Mesodermal cell (in vitro differentiated cells): ENCODE results near the gene OR4F15. TPM values are rescaled to one million over a fixed set of nuclear protein-coding genes. Genes with fewer than 3 reads are reported as not detected.
"Not testable (repeated sequence)": the region's sequence is repeated elsewhere in the genome, so short reads cannot be mapped to it uniquely, and the experiment has no call there.

Experiments used
- H3K27ac ChIP-seq: 2 replicates; pipeline ENCODE4 v1.7.0; 2013; ENCODE audit warnings: mild to moderate bottlenecking, low read depth, low read length, moderate library complexity; ENCODE audit not compliant: severe bottlenecking
- H3K36me3 ChIP-seq: 2 replicates; pipeline ENCODE4 v1.7.1; 2013; ENCODE audit warnings: mild to moderate bottlenecking, low read length, moderate library complexity; ENCODE audit not compliant: control insufficient read depth, insufficient read depth
- H3K4me1 ChIP-seq: one replicate; pipeline ENCODE4 v1.7.1; 2013; ENCODE audit warnings: mild to moderate bottlenecking, low read length; ENCODE audit not compliant: insufficient read depth, control insufficient read depth, poor library complexity, severe bottlenecking
- H3K4me3 ChIP-seq: 2 replicates; pipeline ENCODE4 v1.7.0; 2013; ENCODE audit warnings: low read length, control low read depth, mild to moderate bottlenecking; ENCODE audit not compliant: insufficient read depth, poor library complexity, severe bottlenecking; ENCODE audit errors: extremely low read depth
- H3K9me3 ChIP-seq: 2 replicates; pipeline ENCODE4 v1.7.1; 2013; ENCODE audit warnings: mild to moderate bottlenecking, low read length, moderate library complexity; ENCODE audit not compliant: control insufficient read depth
- WGBS, 2 experiments: methylation state at CpG; one replicate each; pipeline ENCODE4 v1.1.5; 2013; ENCODE audit warnings: missing lambda C conversion rate in 2 of 2; ENCODE audit not compliant: insufficient coverage in 2 of 2; 5-methylcytosine and 5-hydroxymethylcytosine counted together
- polyA plus RNA-seq, 2 experiments: library from polyadenylated mRNA; stranded (reverse); fragments of 50-300 nt; gene quantifications; one replicate each; pipeline ENCODE4 v1.2.3, GENCODE V29; 2013

The OR4F15 gene, protein sequence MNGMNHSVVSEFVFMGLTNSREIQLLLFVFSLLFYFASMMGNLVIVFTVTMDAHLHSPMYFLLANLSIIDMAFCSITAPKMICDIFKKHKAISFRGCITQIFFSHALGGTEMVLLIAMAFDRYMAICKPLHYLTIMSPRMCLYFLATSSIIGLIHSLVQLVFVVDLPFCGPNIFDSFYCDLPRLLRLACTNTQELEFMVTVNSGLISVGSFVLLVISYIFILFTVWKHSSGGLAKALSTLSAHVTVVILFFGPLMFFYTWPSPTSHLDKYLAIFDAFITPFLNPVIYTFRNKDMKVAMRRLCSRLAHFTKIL
- polyA plus RNA-seq (2013, experiment 1 of 2) = not detected
- polyA plus RNA-seq (2013, experiment 2 of 2) = not detected

DNA sequence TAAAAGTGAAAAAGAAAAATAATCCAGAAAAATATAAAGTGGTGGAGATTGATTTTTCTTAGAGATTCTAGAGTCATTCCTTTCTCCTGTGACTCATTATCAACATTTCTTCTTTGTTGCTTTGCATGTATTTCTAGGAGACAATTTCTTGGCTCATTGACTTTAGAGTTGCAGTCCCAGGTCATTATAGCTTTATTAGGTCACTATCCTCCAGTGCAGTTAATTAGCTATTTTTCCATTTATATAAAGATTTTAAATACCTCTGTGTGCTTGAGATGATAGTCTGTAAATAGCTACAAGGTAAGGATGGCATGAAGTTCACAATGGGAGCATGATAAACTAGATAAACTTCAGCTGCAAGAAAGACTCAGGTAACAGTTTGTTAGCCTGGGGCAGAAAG, at the start of gene OR4F15:
TSS of gene OR4F15 (plus strand) at position 301 of the 400 bp plus-strand sequence. CDS start 5,985 bp downstream, outside the sequence.
- no peaks in the 10 kb centered on the region for H3K4me1 ChIP-seq
- H3K36me3 ChIP-seq = no peaks in the 10 kb centered on the region
- H3K9me3 ChIP-seq = no peaks in the 10 kb centered on the region
- no peak within 1 kb of the TSS for H3K4me3 ChIP-seq
- H3K27ac ChIP-seq = no peak within 1 kb of the TSS

DNA sequence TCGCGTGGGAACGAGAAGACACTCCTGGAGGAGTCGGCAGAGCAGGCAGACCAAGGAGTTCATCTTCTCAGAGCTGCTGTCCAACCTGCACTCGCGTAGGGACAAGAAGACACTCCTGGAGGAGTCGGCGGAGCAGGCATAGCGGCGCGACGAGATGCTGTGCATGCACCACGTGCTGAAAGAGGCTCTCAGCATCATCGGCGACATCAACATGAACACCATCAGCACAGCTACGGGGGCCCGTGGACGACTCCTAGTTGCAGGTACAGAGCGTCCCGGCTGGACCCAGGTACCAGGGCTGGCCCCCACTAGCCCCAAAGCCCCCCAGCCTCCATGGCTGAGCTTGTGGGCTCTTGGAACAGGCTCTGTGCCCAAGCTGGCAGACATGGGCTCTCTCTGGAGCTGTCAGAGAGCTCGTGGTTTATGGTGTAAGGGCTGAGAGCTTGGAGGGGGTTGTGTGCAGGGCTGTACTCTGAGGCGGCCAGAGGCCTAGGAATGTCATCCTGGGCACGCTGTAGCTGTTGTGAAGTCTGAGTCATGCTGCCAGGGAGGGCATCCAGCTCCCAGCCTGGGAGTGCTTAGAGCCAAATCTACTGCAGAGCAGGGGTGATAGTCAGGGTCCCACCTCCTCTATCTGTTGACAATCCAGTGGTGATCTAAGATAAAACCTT, 47.2 kb upstream of the OR4F15 start:
- H3K4me3 ChIP-seq, H3K27ac ChIP-seq, H3K36me3 ChIP-seq, H3K9me3 ChIP-seq, H3K4me1 ChIP-seq: not testable (repeated sequence)
- 87 to 88% methylated on average over 16 to 21 of the region's 23 CpGs for WGBS, 2 experiments

- not testable (repeated sequence) for H3K36me3 ChIP-seq, H3K9me3 ChIP-seq, H3K27ac ChIP-seq, H3K4me3 ChIP-seq, H3K4me1 ChIP-seq
- WGBS, 2 experiments = 86 to 96% methylated on average over 1 to 7 of the region's 7 CpGs
These were observed 46.7 kb upstream of the OR4F15 start for GRCh38 chr15:101765340-101765671.

DNA sequence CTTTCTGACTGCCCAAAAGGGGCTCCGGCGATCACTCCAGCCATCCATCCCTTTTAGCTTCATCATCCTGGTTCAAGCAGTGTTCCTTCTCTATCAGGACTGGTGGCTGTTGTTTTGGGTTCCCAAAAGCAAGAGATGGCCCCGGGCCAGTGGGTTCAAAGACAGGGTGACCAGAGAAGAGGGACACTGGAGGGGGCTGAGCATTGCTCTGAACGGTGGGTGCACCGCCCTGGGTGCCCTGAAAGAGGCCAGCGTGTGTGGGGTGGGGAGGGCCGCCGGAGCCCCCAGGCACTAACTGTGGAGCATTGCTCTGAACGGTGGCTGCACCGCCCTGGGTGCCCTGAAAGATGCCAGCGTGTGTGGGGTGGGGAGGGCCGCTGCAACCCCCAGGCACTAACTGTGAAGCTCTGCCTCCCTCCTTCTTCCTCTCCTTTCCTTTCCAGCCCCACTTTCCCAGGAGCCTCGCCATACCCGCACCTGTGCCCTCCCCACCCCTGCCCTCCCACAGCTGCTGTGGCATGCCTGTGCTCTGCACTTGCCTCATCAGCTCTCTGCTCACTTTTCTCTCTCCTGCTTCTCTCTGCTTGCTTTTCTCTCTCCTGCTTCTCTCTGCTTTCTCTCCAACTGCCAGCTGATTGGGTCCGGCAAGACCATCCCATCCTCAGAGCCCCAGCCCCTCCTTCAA, 46.1 kb upstream of the OR4F15 start:
- WGBS, 2 experiments = 86 to 89% methylated on average over 9 to 15 of the region's 15 CpGs
- Histone ChIP-seq H3K4me3 (no peak overlapping the region), H3K36me3 (no peaks in the 10 kb centered on the region), H3K9me3 (no peaks in the 10 kb centered on the region), H3K4me1 (no peaks in the 10 kb centered on the region), H3K27ac (no peak overlapping the region)

DNA sequence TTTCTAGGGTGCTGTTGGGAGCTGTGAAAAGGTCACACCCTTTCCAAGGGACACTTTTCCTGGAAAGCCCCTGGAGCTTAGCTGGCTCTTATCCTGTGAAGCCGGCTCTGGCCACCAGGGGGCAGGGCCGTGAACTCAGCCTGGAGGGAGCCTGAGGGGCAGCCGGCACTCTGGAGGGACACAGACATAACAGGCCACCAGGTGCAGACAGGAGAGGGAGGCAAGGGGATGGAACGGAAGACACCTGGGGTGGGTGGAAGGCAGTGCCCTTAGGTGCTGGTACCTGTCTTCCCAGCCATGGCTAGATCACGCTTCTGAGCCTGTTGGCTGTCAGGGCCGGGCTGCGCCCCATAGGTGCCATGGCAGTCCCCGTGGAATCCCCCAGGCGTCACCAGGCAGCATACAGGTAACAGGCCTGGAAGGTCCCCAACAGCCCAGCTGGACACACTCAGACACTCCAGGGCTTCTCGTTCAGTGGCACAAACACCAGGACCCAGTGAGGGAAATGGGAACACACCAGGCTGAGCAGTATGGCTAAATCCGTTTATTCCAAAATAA, 44.8 kb upstream of the OR4F15 start:
- H3K4me3 ChIP-seq, H3K36me3 ChIP-seq, H3K27ac ChIP-seq, H3K9me3 ChIP-seq, H3K4me1 ChIP-seq: not testable (repeated sequence)
- 82 to 90% methylated on average over 5 to 6 of the region's 11 CpGs for WGBS, 2 experiments

DNA sequence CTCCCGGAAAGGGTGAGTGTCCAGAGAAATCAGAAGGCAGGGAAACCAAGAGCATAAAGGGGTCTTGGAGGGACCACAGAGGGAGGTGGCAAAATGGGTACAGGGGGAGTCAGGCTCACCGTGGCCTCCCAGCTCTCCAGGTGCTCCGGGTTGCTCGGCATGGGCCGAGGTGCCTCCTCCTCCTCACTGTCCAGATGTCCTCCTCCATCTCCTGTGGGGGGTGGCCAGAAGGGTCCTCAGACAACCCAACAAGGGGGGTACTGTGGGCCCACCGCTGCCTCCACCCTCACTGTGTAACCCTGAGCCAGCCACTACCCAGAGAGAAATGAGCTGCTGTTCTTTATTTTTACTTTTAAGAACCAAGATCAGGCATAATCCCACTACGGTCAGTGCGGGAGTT, 39.1 kb upstream of the OR4F15 start:
- Histone ChIP-seq H3K4me1 (no peaks in the 10 kb centered on the region), H3K27ac (no peak overlapping the region), H3K9me3 (no peaks in the 10 kb centered on the region), H3K4me3 (no peak overlapping the region), H3K36me3 (no peaks in the 10 kb centered on the region)
- WGBS, 2 experiments = 96 to 100% methylated on average over 3 to 7 of the region's 8 CpGs

DNA sequence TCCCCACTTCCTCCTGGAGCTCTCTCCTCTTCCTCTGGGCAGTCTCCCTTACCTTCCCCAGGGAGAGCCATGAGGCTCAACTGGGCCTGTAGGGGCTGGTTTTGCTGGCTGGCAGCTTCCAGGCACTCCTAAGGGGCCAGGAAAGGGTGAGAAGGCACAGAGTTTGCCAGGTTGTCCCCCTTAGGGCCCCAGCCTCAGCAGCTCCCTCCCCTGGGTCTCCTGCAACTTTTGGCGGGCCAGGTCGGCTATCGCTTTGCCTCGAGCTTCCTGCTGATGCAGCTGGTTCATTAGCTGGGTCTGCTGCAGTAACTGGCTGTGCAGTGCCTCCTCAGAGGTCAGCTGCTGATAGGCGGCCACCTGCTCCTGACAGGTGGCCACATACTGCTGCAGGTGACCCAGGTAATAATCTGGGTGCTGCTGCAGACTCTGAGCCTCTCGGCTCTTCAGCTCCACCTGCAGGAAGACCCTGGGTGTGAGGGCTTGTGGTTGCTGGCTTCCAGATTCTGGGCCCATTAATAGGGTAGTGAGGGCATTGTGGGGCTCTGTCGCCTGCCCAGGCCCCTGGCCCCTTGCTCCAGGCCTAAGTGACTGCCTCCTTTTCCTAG, 38.4 kb upstream of the OR4F15 start:
- Histone ChIP-seq H3K4me3 (no peak overlapping the region), H3K27ac (no peak overlapping the region), H3K4me1 (no peaks in the 10 kb centered on the region), H3K9me3 (no peaks in the 10 kb centered on the region), H3K36me3 (no peaks in the 10 kb centered on the region)
- WGBS, 2 experiments = 65 to 72% methylated on average over 2 to 6 of the region's 7 CpGs

DNA sequence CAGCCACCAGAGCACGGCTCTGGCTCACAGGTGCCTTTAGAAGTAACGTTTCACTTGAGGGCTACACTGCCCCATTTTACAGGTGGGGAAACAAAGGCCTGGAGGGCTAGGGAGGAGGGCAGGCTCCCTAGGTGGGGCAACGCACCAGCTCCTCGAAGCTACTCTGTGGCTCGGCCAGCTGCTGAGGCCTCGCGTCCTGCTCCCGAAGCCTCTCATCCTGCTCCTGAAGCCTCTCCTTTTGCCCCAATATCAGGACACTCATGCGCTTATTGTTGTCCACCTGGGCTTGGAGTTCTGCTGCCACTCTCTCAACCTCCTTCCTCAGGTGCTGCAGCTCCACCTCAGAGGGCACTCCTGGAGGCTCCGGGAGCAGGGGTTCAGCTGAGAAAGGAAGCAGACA, 36.9 kb upstream of the OR4F15 start:
- H3K9me3 ChIP-seq = no peaks in the 10 kb centered on the region
- no peak overlapping the region for H3K27ac ChIP-seq
- no peak overlapping the region for H3K4me3 ChIP-seq
- WGBS, 2 experiments = 89 to 93% methylated on average over 9 to 10 of the region's 10 CpGs
- no peaks in the 10 kb centered on the region for H3K36me3 ChIP-seq
- no peaks in the 10 kb centered on the region for H3K4me1 ChIP-seq

- H3K4me3 ChIP-seq, H3K4me1 ChIP-seq, H3K27ac ChIP-seq, H3K9me3 ChIP-seq, H3K36me3 ChIP-seq: not testable (repeated sequence)
- WGBS, 2 experiments = 82% methylated on average over 5 to 9 of the region's 10 CpGs
These were observed 33.4 kb upstream of the OR4F15 start for GRCh38 chr15:101778576-101778975.

GRCh38 chr15:101780225-101780624, 31.8 kb upstream of the OR4F15 start:
- H3K9me3 ChIP-seq, H3K36me3 ChIP-seq: not testable (repeated sequence)
- no CpG with 5 or more reads among the region's 1 CpG for WGBS, 2 experiments

More at GRCh38 chr15:101780225-101780624, 31.8 kb upstream of the OR4F15 start:
- H3K27ac ChIP-seq, H3K4me3 ChIP-seq, H3K4me1 ChIP-seq: not testable (repeated sequence)
